Stimulated activated CD4-positive, alpha-beta T cell treated with anti-CD3 and anti-CD28 coated beads, Interleukin-15, amount 100 ng/mL, for 48 hours (primary cell): ENCODE results near the gene SCN2A.
"Not testable (repeated sequence)": the region's sequence is repeated elsewhere in the genome, so short reads cannot be mapped to it uniquely, and the experiment has no call there.

ENCODE experiments used
- DNase-seq, 2 donors: peaks; one replicate each; pipeline ENCODE4 v3.0.0-alpha.2; 2020; ENCODE audit warnings: low read depth in 2 of 2

The SCN2A gene

GRCh38 chr2:165253178-165253577 is 14.0 kb downstream of the SCN2A start:
- DNase-seq: no peak

- no peak for DNase-seq
Observed at GRCh38 chr2:165256618-165257017, 17.4 kb downstream of the SCN2A start.

GRCh38 chr2:165260347-165260746 is 21.1 kb downstream of the SCN2A start:
- DNase-seq: not testable (repeated sequence)

- DNase-seq: no peak
Observed at GRCh38 chr2:165268754-165269153, 29.5 kb downstream of the SCN2A start.

GRCh38 chr2:165273176-165273575 is 34.0 kb downstream of the SCN2A start:
- DNase-seq: no peak

- no peak for DNase-seq
Observed at GRCh38 chr2:165274698-165275097, 35.5 kb downstream of the SCN2A start.

- DNase-seq: no peak
Observed at GRCh38 chr2:165275932-165276331, 36.7 kb downstream of the SCN2A start.

GRCh38 chr2:165277295-165277694 is 38.1 kb downstream of the SCN2A start:
- no peak for DNase-seq

GRCh38 chr2:165277860-165278656 is 38.8 kb downstream of the SCN2A start:
- DNase-seq: no peak

GRCh38 chr2:165280356-165280755 is 41.1 kb downstream of the SCN2A start:
- DNase-seq: no peak

- DNase-seq: no peak
Observed at GRCh38 chr2:165281387-165281786, 42.2 kb downstream of the SCN2A start.

GRCh38 chr2:165283342-165283741 is 44.1 kb downstream of the SCN2A start:
- no peak for DNase-seq

GRCh38 chr2:165287094-165287778 is 48.0 kb downstream of the SCN2A start:
- no peak for DNase-seq

GRCh38 chr2:165289069-165289468 is 49.9 kb downstream of the SCN2A start:
- DNase-seq: no peak

GRCh38 chr2:165293440-165294420 is 54.5 kb downstream of the SCN2A start:
- DNase-seq: peak in 1 of 2 donors; percentile 5

GRCh38 chr2:165294912-165295311 is 55.7 kb downstream of the SCN2A start:
- no peak for DNase-seq

GRCh38 chr2:165295643-165296042 is 56.4 kb downstream of the SCN2A start:
- DNase-seq: no peak

- no peak for DNase-seq
Observed at GRCh38 chr2:165305391-165306096, 66.3 kb downstream of the SCN2A start.

GRCh38 chr2:165307317-165307716 is 68.1 kb downstream of the SCN2A start:
- DNase-seq: no peak

- no peak for DNase-seq
Observed at GRCh38 chr2:165311949-165312348, 72.7 kb downstream of the SCN2A start.

- no peak for DNase-seq
Observed at GRCh38 chr2:165312999-165313398, 73.8 kb downstream of the SCN2A start.
